ENCODE measurements around the gene ILKAP. TPM values are rescaled to one million over a fixed set of nuclear protein-coding genes. Genes with fewer than 3 reads are reported as not detected.

Gene ILKAP
- total RNA-seq, 1 donor from 2014 or later = 67.4 TPM

- DNase-seq (ENCODE audit: low spot score) = no peak
These were observed 36.8 kb downstream of the ILKAP start for GRCh38 chr2:238166391-238167343.

DNA sequence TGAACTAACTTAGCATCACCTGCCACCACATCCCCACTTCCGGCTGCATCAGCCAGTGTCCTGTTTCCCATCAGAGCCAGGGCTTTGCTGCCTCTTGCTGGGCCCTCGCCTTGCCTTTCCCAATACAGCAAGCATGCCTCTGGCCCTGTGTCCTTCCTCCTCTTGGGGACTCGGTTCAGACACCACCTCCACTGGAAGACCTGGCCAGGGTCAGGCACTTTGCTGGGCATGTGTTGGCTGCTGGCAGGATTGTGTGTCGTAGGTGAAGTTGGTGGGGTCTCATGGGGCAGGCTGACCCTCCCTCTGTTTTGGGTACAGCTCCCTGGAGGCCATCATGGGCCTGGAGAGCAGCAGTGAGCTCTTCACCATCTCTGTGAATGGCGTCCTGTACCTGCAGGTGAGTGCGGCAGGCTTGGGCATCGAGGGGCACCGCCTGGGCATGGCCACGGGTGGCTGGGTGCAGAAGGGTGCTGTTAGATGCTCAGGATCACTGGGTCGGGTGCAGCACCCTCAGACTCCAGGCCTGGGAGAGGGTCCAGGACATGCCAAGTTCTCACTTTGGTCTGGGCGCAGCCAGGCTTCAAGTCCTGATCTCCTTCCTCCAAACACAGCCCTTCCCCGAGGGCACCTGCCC, 38.1 kb downstream of the ILKAP start:
- no peak for DNase-seq (ENCODE audit: low spot score)

- no peak for DNase-seq (ENCODE audit: low spot score)
These were observed 38.6 kb downstream of the ILKAP start for GRCh38 chr2:238164906-238165287.

GRCh38 chr2:238163481-238164198, 39.9 kb downstream of the ILKAP start:
- DNase-seq (ENCODE audit: low spot score) = no peak

- no peak for DNase-seq (ENCODE audit: low spot score)
These were observed 40.6 kb downstream of the ILKAP start for GRCh38 chr2:238162846-238163441.

- DNase-seq (ENCODE audit: low spot score) = no peak
These were observed 41.1 kb downstream of the ILKAP start for GRCh38 chr2:238162251-238162845.

- no peak for DNase-seq (ENCODE audit: low spot score)
These were observed 42.0 kb downstream of the ILKAP start for GRCh38 chr2:238161291-238162051.

GRCh38 chr2:238160206-238161129, 43.0 kb downstream of the ILKAP start:
- DNase-seq (ENCODE audit: low spot score) = no peak

GRCh38 chr2:238159661-238160205, 43.8 kb downstream of the ILKAP start:
- no peak for DNase-seq (ENCODE audit: low spot score)

GRCh38 chr2:238159071-238159539, 44.4 kb downstream of the ILKAP start:
- DNase-seq (ENCODE audit: low spot score) = no peak

DNA sequence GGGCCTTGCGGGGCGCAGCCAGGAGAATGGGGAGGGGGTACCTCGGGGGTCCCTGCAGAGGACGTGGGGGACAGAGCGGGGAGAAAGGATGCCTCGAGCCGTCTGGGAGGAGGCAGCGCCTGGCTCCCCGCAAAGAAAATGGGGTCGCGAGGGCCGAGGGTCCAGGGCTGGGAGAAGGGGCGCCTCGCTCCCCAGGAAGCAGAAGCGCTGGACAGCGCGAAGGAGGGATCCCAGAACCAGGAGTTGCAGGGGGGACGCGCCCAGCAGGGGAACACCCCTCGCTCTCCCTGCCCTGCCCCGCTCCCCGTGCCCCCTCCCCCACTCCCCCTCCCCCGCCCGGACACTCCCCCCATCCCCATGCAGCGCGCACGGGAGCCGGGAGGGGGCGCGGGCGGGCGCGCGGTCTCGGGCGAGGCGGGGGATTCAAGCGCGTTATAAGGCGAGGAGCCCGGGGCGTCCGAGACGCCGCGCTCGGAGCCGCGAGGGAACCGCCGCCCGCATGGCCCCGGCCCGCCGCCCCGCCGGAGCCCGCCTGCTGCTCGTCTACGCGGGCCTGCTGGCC, 44.9 kb downstream of the ILKAP start, which contains the start of gene ERFE:
Gene ERFE, plus strand, starts transcription at position 462 of the 562 bp plus-strand sequence. Its CDS starts 38 bp downstream, at position 500.
- no peak for DNase-seq (ENCODE audit: low spot score)

DNA sequence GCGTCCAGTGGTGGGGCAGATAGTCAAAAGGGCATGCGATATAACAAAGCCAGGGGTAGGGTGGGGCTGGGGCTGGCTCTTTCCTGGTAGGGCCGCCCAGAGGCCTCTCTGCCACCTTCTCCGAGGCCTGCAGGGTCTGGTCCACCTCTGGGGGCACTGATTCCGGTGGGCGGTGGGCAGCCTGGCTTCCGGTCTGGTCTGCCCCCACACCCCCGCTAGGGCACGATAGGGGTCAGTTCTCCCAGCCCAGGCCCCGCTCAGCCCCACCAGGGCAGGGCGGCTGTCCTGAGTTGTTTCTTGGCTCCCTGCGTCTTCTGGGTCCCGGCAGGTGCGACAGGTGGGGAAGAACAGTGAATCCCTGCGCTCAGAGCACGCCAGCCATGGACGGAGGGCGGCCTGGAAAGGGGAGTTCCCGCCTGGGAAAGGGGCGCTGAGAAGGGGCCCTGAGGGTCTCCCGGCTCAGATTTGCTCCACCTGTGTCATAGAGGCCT, 45.4 kb downstream of the ILKAP start:
- no peak for DNase-seq (ENCODE audit: low spot score)

DNA sequence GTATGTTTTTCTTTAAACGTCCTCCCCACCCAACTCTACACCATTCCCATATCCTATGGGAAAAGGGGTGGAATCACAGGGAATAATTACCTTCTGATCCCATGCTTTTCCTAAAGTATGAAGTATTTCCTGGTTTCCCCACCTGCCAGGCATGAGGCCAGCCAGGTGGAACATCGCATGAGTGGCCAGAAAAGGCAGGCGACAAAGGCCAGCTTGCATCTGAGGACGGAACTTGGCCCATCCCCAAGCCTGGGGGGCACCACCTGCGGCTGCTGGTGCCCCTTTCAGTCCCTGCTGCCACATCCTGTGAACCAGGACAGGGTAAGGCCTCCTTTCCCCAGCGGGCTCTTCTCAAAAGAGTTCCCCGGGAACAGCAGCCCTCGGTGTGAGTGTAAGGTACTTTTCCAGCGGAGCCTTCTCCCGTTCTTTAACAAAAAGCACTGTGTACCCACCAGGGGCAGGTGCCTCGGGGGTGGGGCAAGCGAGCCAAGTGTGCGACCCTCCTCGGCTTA, 45.9 kb downstream of the ILKAP start:
- no peak for DNase-seq (ENCODE audit: low spot score)

GRCh38 chr2:238155761-238156694, 47.5 kb downstream of the ILKAP start:
- no peak for DNase-seq (ENCODE audit: low spot score)

DNA sequence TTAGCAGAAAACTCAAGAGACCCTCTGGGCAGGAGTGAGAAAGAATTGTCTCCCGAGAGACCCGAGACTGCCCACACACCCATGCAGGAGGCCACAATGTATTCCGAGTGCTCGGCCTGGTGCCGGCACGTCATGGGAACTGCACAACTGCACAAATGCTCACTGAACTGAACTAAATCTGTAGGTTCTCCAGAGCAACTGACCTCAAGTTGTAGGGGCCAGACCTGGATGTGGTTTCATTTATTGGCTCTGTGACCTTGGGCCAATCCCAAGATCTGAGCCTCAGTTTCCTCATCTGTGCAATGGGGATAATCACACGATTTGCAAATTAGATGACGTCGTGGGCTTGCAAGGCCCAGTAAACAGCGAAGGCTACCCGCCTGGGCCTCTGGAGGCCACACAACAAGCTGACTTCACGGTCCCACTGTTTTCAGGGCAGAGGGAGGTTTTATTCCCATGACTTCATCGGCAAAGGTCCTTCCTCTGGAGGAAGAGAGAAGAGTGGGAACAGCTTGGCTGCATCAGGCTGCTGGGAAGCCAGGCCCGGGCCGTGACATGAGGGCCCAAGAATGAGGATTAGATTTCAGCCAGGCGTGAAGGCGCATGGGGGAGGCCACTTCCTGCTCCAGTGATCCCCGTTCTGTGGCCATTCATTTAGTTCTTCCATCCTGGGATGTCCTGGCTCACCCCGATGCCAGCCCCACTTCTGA, 48.3 kb downstream of the ILKAP start:
- DNase-seq (ENCODE audit: low spot score) = no peak

GRCh38 chr2:238154570-238154969, 48.9 kb downstream of the ILKAP start:
- DNase-seq (ENCODE audit: low spot score) = no peak
